Measurements from ENCODE around the gene MAML3.

Gene MAML3

DNA sequence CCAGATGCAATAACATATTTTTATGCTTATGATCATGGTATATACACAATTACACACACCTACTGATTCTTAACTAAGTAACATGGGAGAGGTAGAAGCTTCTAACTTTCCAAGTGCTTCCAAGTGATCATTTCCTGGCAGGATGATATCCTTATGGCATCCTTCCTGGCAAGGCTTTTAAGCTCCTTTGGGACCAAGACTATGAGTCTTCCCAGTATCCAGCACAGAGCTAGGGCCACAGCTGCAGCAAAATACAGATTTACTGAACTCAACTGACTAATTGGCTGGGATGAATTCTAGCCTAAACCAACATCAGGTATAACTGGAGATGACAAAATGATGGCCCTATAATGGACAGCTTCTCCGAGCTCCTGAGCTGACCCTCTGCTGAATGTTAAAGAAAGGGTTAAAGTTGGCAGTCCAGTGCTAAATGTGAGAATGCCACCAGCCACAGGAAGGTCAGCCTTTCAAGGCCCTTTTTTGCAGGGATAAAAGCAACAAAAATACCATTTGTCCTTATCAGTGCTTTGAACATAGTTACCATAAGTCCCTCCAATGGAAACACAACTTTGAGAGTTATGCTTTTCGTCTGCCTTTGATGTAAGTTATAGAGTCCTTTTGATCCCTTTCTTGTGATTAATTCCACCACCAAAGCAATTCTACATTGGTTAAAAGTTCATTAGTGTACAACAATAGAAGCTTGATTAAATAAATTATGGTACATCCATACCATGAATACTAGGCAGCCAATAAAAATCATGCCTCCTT lies 415.0 kb downstream of the MAML3 start:
- no peak for DNase-seq

DNA sequence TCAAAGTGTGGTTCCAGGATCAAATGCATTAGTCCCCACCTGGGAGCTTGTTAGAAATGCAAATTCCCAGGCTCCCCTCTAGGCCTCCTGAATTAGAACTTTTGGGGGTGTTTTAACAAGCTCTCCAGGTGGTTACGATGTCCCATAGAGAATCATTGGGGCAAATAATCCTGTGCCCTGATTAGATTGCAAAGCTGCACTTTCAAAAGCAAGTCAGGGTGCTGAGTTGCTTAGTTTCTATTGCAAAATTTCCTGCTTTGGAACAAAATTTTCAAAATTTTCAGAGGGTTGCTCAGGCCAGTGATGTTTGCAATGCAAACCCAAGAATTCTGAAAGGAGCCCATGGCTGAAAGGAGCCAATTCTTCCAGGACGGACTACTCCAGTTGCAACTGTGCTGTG lies 417.3 kb downstream of the MAML3 start:
- DNase-seq = no peak

DNA sequence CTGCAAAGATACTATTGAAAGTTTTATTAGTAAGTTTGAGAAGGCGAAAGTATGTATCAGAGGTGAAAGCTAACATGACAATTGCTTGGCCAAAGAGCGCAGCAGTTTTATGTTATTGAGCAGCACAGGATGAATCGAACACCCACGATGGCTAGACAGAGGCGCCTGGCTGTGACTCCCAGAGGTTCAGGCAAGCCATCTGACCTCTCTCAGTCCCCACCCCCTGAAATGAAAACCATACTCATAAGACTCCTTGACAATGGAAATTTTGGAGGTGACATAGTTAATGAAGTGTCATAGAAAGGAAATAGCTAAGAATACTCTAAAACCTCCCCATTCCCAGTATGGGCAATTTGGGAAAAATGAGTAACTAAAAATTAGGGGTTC lies 417.7 kb downstream of the MAML3 start:
- DNase-seq = no peak

DNA sequence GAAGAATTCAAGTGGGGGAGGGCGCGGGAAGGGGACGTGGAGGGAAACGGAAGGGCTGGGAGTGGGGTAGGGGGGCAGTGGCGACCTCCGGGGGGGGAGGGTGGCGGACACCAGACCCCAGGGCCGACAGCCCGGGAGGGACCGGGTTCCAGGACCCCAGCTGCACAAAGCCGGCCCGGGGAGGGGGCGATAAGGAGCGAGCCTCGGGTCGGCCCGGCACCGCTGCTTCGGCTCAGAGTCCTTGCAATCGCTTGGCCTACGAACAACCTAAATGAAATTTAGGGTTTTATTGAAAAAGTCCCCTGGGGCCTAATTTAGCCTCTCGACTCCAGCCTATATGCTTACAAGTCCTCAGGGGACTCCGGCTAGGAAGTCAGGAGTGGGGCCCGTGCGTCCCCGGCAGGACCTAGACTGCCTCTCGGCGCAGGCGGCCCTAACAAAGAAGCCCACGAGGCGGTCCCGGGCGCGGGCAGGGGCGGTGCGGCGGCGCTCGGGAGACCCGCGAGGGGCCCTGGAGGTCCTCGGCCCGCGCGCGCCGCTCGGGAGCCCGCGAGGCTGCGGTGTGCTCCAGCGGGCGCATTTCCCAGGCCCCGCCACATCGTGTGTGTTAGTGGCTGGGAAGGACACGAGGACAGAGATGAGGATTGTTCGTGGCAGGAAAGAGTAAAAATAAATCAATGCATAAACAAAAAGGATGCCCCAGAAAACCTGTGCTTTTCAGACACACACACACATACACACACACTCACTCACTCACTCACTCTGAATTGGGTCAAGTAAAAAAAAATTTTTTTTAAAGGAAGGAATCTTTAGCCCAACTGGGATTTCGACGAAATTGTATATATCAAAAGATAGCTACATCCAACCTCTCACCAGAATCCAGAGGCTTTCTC lies 418.4 kb downstream of the MAML3 start:
- DNase-seq = no peak

DNA sequence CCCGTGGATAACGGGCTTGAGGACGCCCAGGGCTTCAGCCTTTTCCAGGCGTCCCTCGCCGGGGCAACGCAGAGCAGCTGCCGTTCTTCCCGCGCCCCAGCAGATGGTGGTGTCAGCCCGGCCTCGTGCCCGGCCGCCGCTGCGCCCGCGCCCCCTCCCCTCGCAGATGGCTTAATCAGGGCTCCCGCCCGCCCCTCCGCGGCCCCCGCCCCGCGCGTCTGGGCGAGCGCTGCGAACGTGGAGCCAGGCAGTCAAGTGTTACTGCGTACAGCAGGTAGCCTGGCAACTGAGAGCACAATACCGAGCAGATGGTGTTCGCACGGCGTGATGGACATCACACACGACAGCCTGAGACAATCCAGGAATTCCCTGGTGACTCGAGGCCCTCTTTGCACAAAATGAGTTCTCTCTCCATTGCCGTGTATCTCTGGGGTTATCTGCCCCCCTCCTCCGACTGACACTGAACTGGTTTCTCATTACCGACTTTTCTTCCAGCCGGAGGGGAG lies 419.1 kb downstream of the MAML3 start:
- DNase-seq = peak; percentile 78

DNA sequence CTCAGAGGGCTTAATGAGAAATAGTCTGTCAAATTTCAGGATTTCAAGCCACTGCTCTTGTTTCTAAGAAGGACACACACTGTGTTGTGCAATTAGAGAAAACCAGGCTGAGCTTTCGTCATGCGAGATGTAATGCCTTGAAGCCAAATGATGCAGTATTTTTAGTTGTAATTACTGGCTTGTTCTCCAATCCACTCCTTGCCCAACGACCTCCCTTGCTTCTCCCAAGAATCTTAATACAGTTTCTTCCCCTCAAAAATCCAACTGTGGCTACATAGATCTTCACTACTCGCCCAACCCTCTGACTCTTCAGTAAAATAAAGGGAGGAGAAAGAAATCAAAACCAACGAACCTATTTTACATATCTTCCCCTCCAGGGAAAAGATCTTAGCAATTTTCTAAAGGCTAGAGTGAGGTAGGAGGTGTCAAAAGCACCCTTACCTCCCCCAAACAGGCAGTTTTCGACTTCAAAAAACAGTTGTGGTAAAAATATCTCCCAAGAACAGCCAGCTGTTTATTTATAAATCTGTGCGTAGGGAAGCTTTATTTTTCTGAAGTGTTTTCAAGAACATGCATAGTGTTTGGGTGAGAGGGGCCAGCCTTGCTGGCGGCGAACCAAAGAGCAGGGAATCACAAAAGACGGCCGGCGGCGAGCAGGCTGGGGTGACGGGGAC lies 419.6 kb downstream of the MAML3 start:
- no peak for DNase-seq

DNA sequence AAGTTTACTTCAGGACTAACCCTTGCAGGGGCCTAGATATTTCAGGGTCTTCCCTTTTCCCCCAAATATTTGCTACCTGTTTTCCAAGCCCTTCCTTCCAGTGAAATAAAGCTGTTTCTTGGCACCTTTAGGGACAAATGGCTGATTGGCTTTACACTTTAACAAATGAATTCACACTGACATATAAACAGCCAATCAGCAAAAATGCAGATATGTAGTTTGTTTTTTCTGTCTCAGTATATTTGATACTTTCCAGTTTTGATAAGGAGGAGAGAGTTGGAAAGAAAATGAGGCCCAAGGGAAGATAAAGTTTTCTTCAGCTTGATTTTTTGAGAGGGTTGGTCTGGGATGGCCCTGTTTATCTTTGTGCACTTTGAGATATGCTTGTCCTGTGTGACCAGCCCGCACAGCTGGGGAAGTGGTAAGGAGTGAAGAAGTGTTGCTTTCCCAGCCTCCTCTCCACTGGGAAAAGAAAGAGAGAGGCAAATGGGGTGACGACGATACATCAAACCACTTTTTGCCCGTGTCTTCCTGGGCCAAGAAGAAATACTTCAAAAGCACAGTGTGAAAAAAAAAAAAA lies 420.9 kb downstream of the MAML3 start:
- no peak for DNase-seq

DNA sequence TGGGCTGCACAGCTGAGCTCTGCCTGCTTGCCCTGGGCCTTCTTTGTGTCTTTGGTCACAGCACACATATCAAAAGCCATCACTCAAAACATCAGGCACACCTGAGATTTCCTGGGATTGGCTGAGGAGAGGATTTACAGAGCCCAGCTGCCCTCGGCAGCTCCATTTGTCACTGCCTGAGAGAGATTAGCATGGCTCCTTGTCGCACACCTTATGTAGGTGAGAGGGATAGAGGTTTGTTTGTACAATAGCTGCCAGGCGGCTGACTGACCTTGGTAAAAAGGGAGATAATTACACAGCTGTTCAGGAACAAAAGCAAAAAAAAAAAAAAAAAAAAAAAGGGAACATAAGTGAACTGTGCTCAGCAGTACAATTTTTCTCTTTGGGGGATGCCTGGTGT lies 425.1 kb downstream of the MAML3 start:
- DNase-seq = peak; percentile 81

DNA sequence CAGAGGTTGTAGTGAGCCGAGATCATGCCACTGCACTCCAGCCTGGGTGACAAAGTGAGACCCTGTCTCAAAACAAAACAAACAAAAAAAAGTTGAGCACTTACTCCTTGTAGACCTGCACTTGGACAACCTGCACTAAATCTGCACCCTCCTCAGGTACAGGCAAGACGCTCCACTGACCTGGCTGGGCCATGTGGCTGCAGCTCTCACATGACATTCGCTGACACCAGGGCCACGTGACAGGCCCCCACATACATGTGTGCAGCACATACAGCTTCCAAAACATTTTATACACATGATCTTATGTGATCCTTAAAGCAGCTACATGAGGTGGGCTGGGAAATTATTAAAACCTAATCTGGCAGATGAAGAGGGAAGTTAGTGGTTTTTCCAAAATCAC lies 425.8 kb downstream of the MAML3 start:
- no peak for DNase-seq

DNA sequence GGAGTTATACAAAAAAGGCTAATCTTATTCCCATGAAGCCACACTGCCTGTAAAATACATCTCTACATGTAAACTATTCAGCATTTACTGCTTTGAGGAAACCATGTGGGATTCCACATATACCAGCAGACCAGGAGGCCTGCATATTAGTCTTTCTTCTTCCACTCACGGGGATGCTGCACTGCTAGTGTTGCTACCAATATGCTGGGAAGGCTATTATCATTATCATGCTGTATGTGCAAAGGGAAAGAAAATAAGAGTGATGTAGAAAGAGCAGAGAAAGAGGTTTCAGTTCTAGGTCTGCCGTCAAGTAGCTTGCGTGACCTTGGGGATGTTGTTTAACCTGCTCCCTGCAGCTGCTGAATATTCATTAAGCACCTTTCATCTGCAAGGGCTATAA lies 427.4 kb downstream of the MAML3 start:
- no peak for DNase-seq

DNA sequence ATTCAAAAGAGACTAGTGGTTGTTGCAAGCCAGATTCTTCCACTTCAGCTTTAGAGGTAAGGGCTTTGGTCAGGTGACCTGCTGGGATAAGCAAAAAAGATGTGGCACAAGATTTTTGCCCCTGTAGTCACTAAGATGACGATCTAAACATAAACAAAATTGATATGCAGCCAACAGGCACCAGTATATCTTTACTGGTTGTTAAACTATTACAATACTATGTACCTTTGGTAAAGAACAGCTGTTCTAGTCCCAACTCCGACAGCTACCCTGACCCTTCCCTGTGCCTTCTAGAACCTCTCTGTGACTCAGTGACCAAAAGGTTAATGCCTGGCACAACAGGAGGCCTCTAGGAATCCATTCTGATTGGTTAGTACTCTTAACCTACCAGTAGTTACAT lies 428.7 kb downstream of the MAML3 start:
- no peak for DNase-seq

DNA sequence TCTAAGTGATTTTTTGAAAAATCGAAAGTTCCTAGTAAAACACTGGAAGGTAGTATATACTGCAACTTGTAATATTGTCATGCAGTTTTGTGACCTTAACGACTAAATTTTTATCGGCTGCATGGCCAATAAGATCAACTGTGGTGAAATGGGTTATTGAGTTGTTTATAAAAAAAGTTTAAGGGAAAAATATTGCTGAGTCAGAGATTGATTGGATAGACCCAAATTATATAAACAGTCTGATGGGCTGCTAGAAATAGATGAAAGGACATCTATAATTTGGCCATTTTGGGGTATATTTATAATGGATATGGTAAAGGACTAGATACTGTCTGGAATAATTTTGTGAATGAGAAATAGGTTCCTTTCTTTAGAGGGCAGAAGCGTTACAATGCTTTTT lies 432.2 kb downstream of the MAML3 start:
- DNase-seq = no peak

DNA sequence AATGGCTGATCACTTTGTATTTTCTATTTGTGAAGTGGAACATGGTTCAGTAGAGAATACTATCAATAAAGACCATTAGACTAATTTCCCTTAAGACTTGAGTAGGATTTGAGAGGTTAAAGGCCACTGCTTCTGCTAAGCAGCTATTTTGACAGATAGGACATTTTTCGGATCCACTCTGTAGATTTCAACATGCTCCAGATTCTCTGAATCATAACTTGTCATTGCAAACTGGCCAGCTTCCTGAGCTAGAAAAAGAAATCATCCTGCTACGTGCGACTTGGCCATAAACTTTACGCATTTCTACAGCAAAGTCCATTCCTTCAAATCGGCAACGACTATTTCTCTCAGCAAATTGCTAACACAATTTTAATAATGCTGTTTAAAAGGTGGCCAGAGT lies 433.2 kb downstream of the MAML3 start:
- no peak for DNase-seq

DNA sequence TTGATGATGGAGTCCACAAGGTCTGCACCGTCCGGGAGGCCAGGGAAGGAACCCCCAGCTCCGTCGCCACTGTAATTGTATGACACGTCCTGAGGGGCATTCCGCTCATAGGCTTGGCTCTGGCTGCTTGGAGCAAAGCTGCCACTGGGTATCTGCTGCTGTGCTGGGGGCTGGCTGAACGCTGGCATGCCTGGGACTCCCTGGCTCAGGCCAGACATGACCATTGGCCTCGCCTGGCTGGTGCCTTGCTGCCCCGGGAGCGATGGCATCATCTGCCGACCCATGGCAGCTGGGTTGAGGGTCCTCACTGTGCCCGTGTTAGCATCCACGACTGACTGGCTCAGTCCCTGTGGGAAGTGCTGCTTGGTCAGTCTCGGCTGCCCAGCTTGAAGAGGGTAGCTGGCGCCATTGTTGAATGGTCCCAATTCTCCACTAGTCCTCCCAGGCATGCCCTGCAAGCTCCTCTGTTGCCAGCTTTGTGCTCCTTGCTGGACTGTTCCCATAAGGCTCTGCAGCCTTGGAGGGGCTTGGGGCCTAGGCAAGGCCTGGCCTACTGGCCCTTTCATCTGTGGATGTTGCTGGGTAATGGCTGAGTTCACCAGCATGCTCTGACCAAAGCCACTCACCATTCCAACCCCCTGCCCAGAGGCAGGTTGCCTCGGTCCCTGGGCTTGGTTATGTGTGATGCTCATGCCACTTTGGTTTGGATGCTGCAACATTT lies 434.4 kb downstream of the MAML3 start:
- no peak for DNase-seq

DNA sequence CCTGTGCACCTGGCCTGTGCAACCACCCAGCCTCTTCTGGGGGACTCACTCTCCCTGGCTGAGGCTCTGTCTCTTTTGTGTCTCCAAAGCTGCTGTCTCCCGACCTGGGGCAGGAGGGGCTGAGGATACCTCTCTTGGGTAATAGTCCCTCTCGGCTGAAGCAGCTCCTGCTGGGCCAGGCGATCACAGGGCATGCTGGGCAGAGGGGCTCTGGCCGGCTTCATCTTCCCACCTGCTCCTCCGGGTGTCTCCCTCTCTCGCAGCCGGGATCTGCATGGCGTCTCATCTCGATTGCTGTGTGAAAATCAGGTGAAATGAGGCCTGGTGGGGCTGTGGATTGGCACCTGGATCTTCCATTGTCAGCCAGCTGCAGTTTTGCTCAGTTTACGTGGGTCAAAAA lies 435.2 kb downstream of the MAML3 start:
- no peak for DNase-seq

DNA sequence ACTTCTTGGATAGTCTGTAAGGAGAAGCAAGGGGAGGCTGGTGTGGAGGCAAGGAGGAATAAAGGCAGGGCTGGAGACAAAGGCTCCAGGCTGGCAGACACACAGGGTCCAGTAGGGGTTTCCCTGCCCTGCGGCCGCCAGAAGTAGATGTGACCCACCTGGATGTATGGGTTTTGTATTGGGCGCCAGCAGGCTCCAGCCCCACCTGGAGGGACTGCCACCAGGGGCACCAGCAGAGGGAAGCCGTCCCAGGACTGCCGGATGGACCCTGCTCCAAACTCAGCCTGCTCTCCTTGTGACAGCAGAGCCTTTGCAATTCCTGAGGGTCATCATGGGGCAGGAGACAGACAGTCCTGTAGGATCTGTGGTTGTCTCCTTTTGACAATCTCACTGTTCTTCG lies 435.6 kb downstream of the MAML3 start:
- DNase-seq = no peak

DNA sequence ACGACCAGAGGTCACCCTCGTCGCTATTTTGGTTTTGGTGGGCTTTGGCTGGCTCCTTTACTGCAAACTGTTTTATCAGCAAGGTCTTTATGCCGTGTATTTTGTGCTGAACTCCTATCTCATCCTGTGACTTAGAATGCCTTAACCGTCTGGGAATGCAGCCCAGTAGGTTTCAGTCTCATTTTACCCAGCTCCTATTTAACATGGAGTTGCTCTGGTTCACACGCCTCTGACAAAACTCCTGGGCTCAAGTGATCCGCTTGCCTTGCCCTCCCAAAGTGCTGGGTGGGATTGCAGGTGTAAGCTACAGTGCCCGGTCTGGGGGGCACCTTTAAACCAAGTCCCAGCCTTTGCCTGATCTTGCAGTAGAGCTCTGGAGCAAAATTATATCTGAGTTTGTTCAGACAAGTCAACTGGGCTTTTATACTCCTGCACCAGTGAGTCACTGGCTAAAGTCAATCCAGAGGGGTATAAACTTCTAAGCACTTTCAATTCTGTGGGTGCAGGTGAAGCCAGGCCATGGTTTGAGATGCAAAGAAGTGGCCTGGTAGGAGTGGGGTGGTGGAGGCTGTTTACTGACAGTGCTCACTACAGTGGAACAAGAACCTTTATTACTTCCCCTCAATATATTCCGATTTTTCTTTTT lies 438.1 kb downstream of the MAML3 start:
- DNase-seq = no peak

DNA sequence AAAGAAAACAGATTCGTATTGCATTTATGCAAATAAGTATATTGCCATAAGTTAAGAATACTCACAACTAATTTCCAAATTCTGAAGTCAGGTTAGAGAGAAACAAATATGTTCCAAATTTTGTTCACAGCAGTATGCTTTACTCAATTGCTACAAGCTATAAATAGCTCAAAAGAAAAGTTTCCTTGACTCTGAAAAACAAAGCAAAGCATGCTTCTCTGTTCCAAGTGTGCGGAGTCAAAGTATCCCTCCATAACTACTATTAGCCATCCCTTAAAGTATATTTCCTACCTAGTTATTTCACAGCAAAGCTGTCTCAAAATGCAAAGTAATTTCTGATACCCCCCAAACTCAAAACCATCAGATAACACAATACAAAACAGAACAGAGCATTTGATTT lies 441.1 kb downstream of the MAML3 start:
- DNase-seq = no peak

DNA sequence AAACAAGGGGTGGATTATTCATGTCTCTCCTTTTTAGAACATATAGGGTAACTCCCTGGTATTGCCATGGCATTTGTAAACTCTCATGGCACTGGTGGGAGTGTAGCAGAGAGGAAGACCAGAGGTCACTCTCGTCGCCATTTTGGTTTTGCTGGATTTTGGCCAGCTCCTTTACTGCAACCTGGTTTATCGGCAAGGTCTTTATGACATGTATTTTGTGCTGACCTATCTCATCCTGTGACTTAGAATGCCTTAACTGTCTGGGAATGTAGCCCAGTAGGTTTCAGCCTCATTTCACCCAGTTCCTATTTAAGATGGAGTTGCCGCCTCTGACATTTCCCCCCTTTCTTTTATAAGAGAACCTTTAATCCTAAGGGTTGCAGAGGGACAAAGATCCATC lies 442.5 kb downstream of the MAML3 start:
- DNase-seq = no peak

DNA sequence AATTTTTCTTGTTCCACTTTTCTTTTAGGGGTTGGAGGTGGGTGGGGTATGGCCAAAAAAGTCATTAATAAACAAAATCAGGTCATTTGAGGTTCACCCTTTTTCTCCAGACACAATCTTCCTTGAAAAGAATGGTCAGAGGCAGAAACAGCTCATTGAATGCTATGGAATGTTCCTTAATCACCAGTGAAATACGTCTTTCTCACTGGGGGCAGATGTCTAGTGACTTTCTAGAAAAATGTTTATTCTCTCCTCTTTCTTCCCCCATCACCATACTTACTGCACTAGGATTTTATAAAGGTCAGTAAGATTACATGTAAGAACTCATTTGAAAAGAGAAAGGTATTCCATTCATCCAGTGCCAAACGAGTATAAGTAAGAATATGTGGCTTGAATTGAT lies 443.9 kb downstream of the MAML3 start:
- DNase-seq = no peak

DNA sequence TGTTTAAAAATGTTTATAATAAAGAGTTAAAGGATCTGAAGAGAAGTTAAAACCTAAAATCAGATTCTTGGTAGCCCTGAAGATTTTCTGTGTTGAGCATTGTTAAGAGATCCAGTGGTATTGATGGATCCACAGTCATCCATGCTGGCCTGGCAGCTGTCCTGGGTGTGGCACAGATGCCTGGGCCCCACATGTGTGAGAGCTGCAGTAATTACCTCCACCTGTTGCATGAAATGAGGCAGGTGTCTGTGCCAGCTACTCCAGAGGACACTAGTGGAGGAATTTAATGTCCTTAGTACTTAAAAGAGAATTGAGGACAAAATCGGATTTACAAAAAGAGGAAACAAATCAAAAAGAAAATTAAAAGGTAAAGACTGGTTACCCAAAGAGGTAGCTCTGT lies 444.3 kb downstream of the MAML3 start:
- DNase-seq = no peak

DNA sequence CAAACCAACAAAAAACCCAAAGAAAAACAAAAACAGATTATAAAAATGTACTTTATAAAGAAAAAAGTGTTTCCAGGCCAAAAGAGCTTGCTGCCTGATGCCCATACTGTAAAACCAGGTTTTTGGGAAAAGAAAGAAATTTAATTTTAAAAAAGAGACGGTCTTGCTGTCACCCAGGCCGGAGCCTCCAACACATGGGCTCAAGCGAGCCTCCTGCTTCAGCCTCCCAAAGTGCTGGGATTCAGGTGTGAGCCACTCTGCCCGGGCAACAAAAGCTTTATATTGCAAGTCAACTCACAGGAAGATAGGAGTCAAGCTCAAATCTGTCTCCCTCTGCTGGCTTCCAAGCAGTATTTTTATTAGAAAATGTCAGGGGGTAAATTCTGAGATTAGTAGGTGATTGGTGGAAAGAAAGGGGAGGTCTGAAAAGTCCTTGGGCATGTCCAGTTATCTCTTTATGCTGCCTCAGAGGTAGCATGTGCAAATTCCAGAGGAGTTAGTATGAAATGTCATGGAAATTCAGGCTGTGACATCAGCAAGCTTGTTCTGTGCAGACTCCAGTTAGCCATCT lies 449.0 kb downstream of the MAML3 start:
- DNase-seq = no peak

Measured in NCI-H2029 treated with DMSO at 0.1 percent for 48 hours (cell line).